Embryonic facial prominence (tissue), 1 donor: Measurements from ENCODE around the gene ACSS1.

Experiments used
- DNase-seq: peaks from one replicate; pipeline ENCODE4 v3.0.0-alpha.2; 2016; ENCODE audit errors: extremely low spot score

Gene ACSS1

GRCh38 chr20:25078662-25079061 is 20.7 kb upstream of the ACSS1 start:
- no peak for DNase-seq

- DNase-seq, result no peak
Observed at GRCh38 chr20:25077610-25078169, 19.8 kb upstream of the ACSS1 start.

- no peak for DNase-seq
Observed at GRCh38 chr20:25076731-25077609, 19.0 kb upstream of the ACSS1 start.

GRCh38 chr20:25076201-25076600 is 18.3 kb upstream of the ACSS1 start:
- DNase-seq, result no peak

GRCh38 chr20:25073544-25073943 is 15.6 kb upstream of the ACSS1 start:
- DNase-seq, result no peak

- DNase-seq, result no peak
Observed at GRCh38 chr20:25072226-25072811, 14.4 kb upstream of the ACSS1 start.

GRCh38 chr20:25071734-25072133 is 13.8 kb upstream of the ACSS1 start:
- no peak for DNase-seq

GRCh38 chr20:25070821-25071473 is 13.0 kb upstream of the ACSS1 start:
- no peak for DNase-seq

- no peak for DNase-seq
Observed at GRCh38 chr20:25067102-25067987, 9.4 kb upstream of the ACSS1 start.

GRCh38 chr20:25066386-25066785 is 8.4 kb upstream of the ACSS1 start:
- no peak for DNase-seq

- no peak for DNase-seq
Observed at GRCh38 chr20:25065625-25066338, 7.8 kb upstream of the ACSS1 start.

GRCh38 chr20:25065072-25065624 is 7.2 kb upstream of the ACSS1 start:
- no peak for DNase-seq

- no peak for DNase-seq
Observed at GRCh38 chr20:25064561-25065071, 6.7 kb upstream of the ACSS1 start.

GRCh38 chr20:25063981-25064380 is 6.0 kb upstream of the ACSS1 start:
- no peak for DNase-seq

- DNase-seq, result no peak
Observed at GRCh38 chr20:25063546-25063945, 5.6 kb upstream of the ACSS1 start.

GRCh38 chr20:25062841-25063240 is 4.9 kb upstream of the ACSS1 start:
- DNase-seq, result no peak

GRCh38 chr20:25061821-25062530 is 4.0 kb upstream of the ACSS1 start:
- no peak for DNase-seq

- DNase-seq, result no peak
Observed at GRCh38 chr20:25061103-25061799, 3.3 kb upstream of the ACSS1 start.

- no peak for DNase-seq
Observed at GRCh38 chr20:25059866-25060465, 2.0 kb upstream of the ACSS1 start.
